Immature natural killer cell (primary cell): ENCODE results near the gene PSIP1. TPM values are rescaled to one million over a fixed set of nuclear protein-coding genes. Genes with fewer than 3 reads are reported as not detected.

ENCODE experiments used
- DNase-seq, 3 donors: peaks; one replicate each; pipeline ENCODE4 v3.0.0; 2022; ENCODE audit warnings: mixed read lengths in 1 of 3
- H3K27ac Mint-ChIP-seq, 6 donors: one replicate each; pipeline ENCODE4 v1.8.0; 2020; ENCODE audit warnings: mixed read lengths in 6 of 6, mild to moderate bottlenecking in 5 of 6, inconsistent platforms in 4 of 6, moderate library complexity in 3 of 6
- H3K27me3 Mint-ChIP-seq, 3 donors: one replicate each; pipeline ENCODE4 v1.8.0; 2020 to 2021; ENCODE audit warnings: low read depth in 3 of 3, mild to moderate bottlenecking in 3 of 3, mixed read lengths in 3 of 3, moderate library complexity in 3 of 3, inconsistent platforms in 1 of 3
- H3K36me3 Mint-ChIP-seq, 3 donors: one replicate each; pipeline ENCODE4 v1.8.0; 2020; ENCODE audit warnings: mixed read lengths in 3 of 3, inconsistent platforms in 2 of 3, mild to moderate bottlenecking in 2 of 3
- H3K4me1 Mint-ChIP-seq, 2 donors: one replicate each; pipeline ENCODE4 v1.8.0; 2020; ENCODE audit warnings: inconsistent platforms in 2 of 2, mild to moderate bottlenecking in 2 of 2, mixed read lengths in 2 of 2, moderate library complexity in 1 of 2
- H3K4me3 Mint-ChIP-seq, 5 donors: one replicate each; pipeline ENCODE4 v1.8.0; 2020; ENCODE audit warnings: mild to moderate bottlenecking in 5 of 5, mixed read lengths in 5 of 5, inconsistent platforms in 3 of 5, moderate library complexity in 3 of 5
- H3K9me3 Mint-ChIP-seq, 6 donors: one replicate each; pipeline ENCODE4 v1.8.0; 2020; ENCODE audit warnings: mild to moderate bottlenecking in 6 of 6, mixed read lengths in 6 of 6, inconsistent platforms in 4 of 6, moderate library complexity in 3 of 6
- polyA plus RNA-seq, 3 donors: library from polyadenylated mRNA; unstranded; fragments of 300-500 nt; fragmentation: Illumina TruSeq; gene quantifications; one replicate each; pipeline ENCODE4 v1.2.3, GENCODE V29; 2021

PSIP1 gene
- polyA plus RNA-seq, 3 donors from 2014 or later, result 26.7 to 73.0 (median 64.8) TPM

DNA sequence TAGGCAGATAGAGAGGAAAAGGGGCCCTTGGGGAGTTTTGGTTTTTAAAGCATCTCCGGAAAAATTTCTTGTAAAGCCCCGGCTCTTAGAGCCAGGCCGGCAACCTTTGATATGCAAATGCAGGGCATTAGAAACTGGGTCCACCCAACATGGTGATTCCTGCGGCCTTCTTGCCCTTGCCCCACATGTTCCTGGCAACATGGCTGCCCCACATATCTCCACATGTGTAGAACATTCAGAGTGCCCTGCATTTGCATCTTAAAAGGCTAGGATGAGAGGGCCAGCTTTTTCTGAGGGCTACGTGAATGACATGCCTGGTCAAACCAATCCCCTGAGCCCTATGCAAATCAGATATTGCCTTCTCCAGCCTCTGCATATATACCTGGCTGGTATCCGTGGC, 93.1 kb downstream of the PSIP1 start:
- peaks cover 13 to 14% of the 10 kb centered on the region in 2 donors for H3K4me1 Mint-ChIP-seq
- H3K27ac Mint-ChIP-seq, result no peak overlapping the region
- H3K36me3 Mint-ChIP-seq, result no peaks in the 10 kb centered on the region
- DNase-seq, result no peak
- H3K9me3 Mint-ChIP-seq, result no peaks in the 10 kb centered on the region
- no peak overlapping the region for H3K4me3 Mint-ChIP-seq
- H3K27me3 Mint-ChIP-seq, result peaks cover 8 to 11% (median 11%) of the 10 kb centered on the region in 3 donors

DNA sequence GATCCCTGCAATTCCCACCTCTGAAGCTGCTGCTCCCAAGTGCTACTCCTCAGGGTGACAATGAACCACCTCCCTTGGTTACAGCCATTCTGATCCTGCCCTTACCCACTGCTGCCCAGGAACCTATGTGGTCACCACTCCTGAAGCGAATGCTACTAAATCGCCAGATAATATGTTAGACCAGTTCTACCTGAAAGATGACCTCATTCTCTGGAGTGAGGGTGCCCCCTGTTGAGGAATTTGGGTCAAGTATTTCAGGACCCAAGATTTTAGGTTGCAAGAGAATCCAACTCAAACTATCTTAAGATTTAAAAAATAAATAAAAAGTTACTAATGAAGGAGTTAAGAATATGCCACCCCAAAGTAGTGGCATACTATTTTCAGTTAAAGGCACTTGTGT, 93.9 kb downstream of the PSIP1 start:
- Mint-ChIP-seq H3K27me3 (peaks cover 4 to 6% (median 4%) of the 10 kb centered on the region in 3 donors), H3K36me3 (peaks cover 0 to 4% (median 0%) of the 10 kb centered on the region in 3 donors), H3K9me3 (no peaks in the 10 kb centered on the region), H3K4me1 (peaks cover 14 to 16% of the 10 kb centered on the region in 2 donors), H3K4me3 (no peak overlapping the region), H3K27ac (no peak overlapping the region)
- DNase-seq, result peak; percentile 35 to 48 (median 43)

Other genes with a start within 250 kb of the PSIP1 start
- 10 to 100 TPM in 1 of 3 donors, 1 to 10 TPM in 2; 3.8 to 10.4 (median 7.9) TPM for gene TTC39B, start 203.8 kb downstream of the PSIP1 start, polyA plus RNA-seq
- gene SNAPC3, start 88.1 kb downstream of the PSIP1 start, polyA plus RNA-seq, result 10 to 100 TPM in 2 of 3 donors, 1 to 10 TPM in 1; 9.9 to 17.0 (median 11.3) TPM
- gene CCDC171, start 42.1 kb upstream of the PSIP1 start, polyA plus RNA-seq, result under 1 TPM in 2 of 3 donors, not detected in 1; 0.33 to 0.62 TPM